Vagina (tissue), 2 donors: ENCODE data around the gene TNS1. TPM values are rescaled to one million over a fixed set of nuclear protein-coding genes. Genes with fewer than 3 reads are reported as not detected.
A peak's percentile ranks its signal among the peaks of the same experiment; 100 is the strongest.

Experiments
- DNase-seq, 2 donors: peaks; one replicate each; pipeline ENCODE4 v3.0.0-alpha.2; 2017; ENCODE audit errors: extremely low spot score in 2 of 2
- H3K27ac ChIP-seq: fragments of 200-600 bp; sonication (generic); one replicate; pipeline ENCODE4 v1.5.1; 2019
- H3K27me3 ChIP-seq: fragments of 200-600 bp; sonication (generic); one replicate; pipeline ENCODE4 v1.5.1; 2019
- H3K36me3 ChIP-seq, 2 donors: fragments of 200-600 bp; sonication (generic); one replicate each; pipeline ENCODE4 v1.5.1; 2017 to 2019
- H3K4me1 ChIP-seq: fragments of 200-600 bp; sonication (generic); one replicate; pipeline ENCODE4 v1.5.1; 2019
- H3K4me3 ChIP-seq, 2 donors: fragments of 200-600 bp; sonication (generic); 1 replicate in 1 of 2; 2 replicates in 1 of 2; pipeline ENCODE4 v1.5.1; 2016 to 2019
- H3K9me3 ChIP-seq: fragments of 200-600 bp; sonication (generic); one replicate; pipeline ENCODE4 v1.5.1; 2019
- CTCF ChIP-seq, 3 experiments: fragments of 450-650 bp in 2 of 3; fragments of 200-600 bp in 1 of 3; sonication (generic) in 1 of 3; IDR thresholded peaks; one replicate each; pipeline ENCODE4 v1.5.1; 2017 to 2019; ENCODE audit warnings: antibody characterized with exemption in 3 of 3, mild to moderate bottlenecking in 2 of 3, moderate library complexity in 2 of 3
- POLR2A ChIP-seq, 2 donors: fragments of 450-650 bp; IDR thresholded peaks; one replicate each; pipeline ENCODE4 v1.6.1; 2017; ENCODE audit warnings: antibody characterized with exemption in 2 of 2, mild to moderate bottlenecking in 2 of 2, moderate library complexity in 2 of 2
- POLR2AphosphoS5 ChIP-seq, 2 donors: sonication (generic); formaldehyde crosslinking; IDR thresholded peaks; one replicate each; pipeline ENCODE4 v1.9.0; 2017; ENCODE audit warnings: antibody characterized with exemption in 2 of 2, mild to moderate bottlenecking in 2 of 2, low read depth in 1 of 2; ENCODE audit not compliant: insufficient read depth in 1 of 2
- intact Hi-C: fragments of 100-400 bp; cut with DNase I; formaldehyde crosslinking; loops from one replicate; pipeline ENCODE4 v1.15.1; 2023
- total RNA-seq: library from RNA; depleted of rRNA; stranded (reverse); fragments of >200 nt; gene quantifications from one replicate; pipeline ENCODE4 v1.2.3, GENCODE V29; 2016

TNS1 gene
- total RNA-seq, 1 donor from 2014 or later = 216 TPM

GRCh38 chr2:217897816-217898806, 104.7 kb downstream of the TNS1 start:
- DNase-seq = no peak
- peak overlapping the region; percentile 91 for H3K27ac ChIP-seq
- TF ChIP-seq CTCF (IDR thresholded peaks at IDR 0.05) (no peak), POLR2AphosphoS5 (IDR thresholded peaks at IDR 0.05; ENCODE audit: insufficient read depth in 1 of 2, low read depth in 1 of 2) (no peak), POLR2A (IDR thresholded peaks at IDR 0.05) (no peak)
- no peak overlapping the region for H3K4me3 ChIP-seq
- no peaks in the 10 kb centered on the region for H3K9me3 ChIP-seq
- H3K4me1 ChIP-seq = peaks cover 57% of the 10 kb centered on the region
- H3K36me3 ChIP-seq = peaks cover 0 to 45% of the 10 kb centered on the region in 2 donors
- intact Hi-C loops = no loop called here
- H3K27me3 ChIP-seq = no peaks in the 10 kb centered on the region

- no peak for TF ChIP-seq CTCF (IDR thresholded peaks at IDR 0.05)
- TF ChIP-seq POLR2A (IDR thresholded peaks at IDR 0.05) = no peak
- no peak for TF ChIP-seq POLR2AphosphoS5 (IDR thresholded peaks at IDR 0.05; ENCODE audit: insufficient read depth in 1 of 2, low read depth in 1 of 2)
- H3K27me3 ChIP-seq = no peaks in the 10 kb centered on the region
- intact Hi-C loops = no loop called here
- no peaks in the 10 kb centered on the region for H3K9me3 ChIP-seq
- H3K27ac ChIP-seq = peak overlapping the region; percentile 91
- DNase-seq = no peak
- peaks cover 0 to 54% of the 10 kb centered on the region in 2 donors for H3K36me3 ChIP-seq
- H3K4me1 ChIP-seq = peaks cover 48% of the 10 kb centered on the region
- no peak overlapping the region for H3K4me3 ChIP-seq
Measured at GRCh38 chr2:217897091-217897715, 105.6 kb downstream of the TNS1 start.

- no peak overlapping the region for H3K27ac ChIP-seq
Measured at GRCh38 chr2:217895070-217895635, 107.6 kb downstream of the TNS1 start.

GRCh38 chr2:217893440-217893839, 109.4 kb downstream of the TNS1 start:
- peaks cover 33% of the 10 kb centered on the region for H3K4me1 ChIP-seq
- peak overlapping the region; percentile 57 for H3K27ac ChIP-seq
- no peaks in the 10 kb centered on the region for H3K9me3 ChIP-seq
- intact Hi-C loops = no loop called here
- TF ChIP-seq POLR2A (IDR thresholded peaks at IDR 0.05) (no peak), CTCF (IDR thresholded peaks at IDR 0.05) (no peak), POLR2AphosphoS5 (IDR thresholded peaks at IDR 0.05; ENCODE audit: insufficient read depth in 1 of 2, low read depth in 1 of 2) (no peak)
- no peak for DNase-seq
- H3K36me3 ChIP-seq = peaks cover 0 to 88% of the 10 kb centered on the region in 2 donors
- H3K4me3 ChIP-seq = no peak overlapping the region
- H3K27me3 ChIP-seq = no peaks in the 10 kb centered on the region

More at GRCh38 chr2:217895070-217895635, 107.6 kb downstream of the TNS1 start:
- no peak overlapping the region for H3K4me3 ChIP-seq
- H3K9me3 ChIP-seq = no peaks in the 10 kb centered on the region
- H3K4me1 ChIP-seq = peaks cover 38% of the 10 kb centered on the region
- intact Hi-C loops = no loop called here
- no peaks in the 10 kb centered on the region for H3K27me3 ChIP-seq
- H3K36me3 ChIP-seq = peaks cover 0 to 74% of the 10 kb centered on the region in 2 donors
- no peak for TF ChIP-seq CTCF (IDR thresholded peaks at IDR 0.05)
- TF ChIP-seq POLR2AphosphoS5 (IDR thresholded peaks at IDR 0.05; ENCODE audit: insufficient read depth in 1 of 2, low read depth in 1 of 2) = peak in 1 of 2 donors; percentile 45
- no peak for DNase-seq
